HG02763 (cell line): ENCODE results near the gene GSTM1.
A peak's percentile ranks its signal among the peaks of the same experiment; 100 is the strongest.
"Not testable (repeated sequence)": the region's sequence is repeated elsewhere in the genome, so short reads cannot be mapped to it uniquely, and the experiment has no call there.

ENCODE experiments used
- ATAC-seq: cut with Tn5 transposase; IDR thresholded peaks from one replicate; pipeline ENCODE4 v1.9.1; 2021; ENCODE audit warnings: mild to moderate bottlenecking, moderate library complexity; ENCODE audit not compliant: unreplicated experiment

GSTM1 gene

GRCh38 chr1:109659997-109660690 is 27.5 kb upstream of the GSTM1 start:
- ATAC-seq, result no peak

GRCh38 chr1:109660691-109661026 is 27.0 kb upstream of the GSTM1 start:
- ATAC-seq, result not testable (repeated sequence)

GRCh38 chr1:109661391-109661790 is 26.2 kb upstream of the GSTM1 start:
- no peak for ATAC-seq

GRCh38 chr1:109664671-109665070 is 22.9 kb upstream of the GSTM1 start:
- ATAC-seq, result no peak

- peak; percentile 92 for ATAC-seq
Observed at GRCh38 chr1:109667452-109668122, 20.0 kb upstream of the GSTM1 start, which contains the start of gene GSTM2. Gene GSTM2, plus strand, starts transcription at chr1:109668057. Its CDS starts 59 bp downstream, at chr1:109668116.

- ATAC-seq, result no peak
Observed at GRCh38 chr1:109668123-109668775, 19.4 kb upstream of the GSTM1 start.

- ATAC-seq, result no peak
Observed at GRCh38 chr1:109669246-109669948, 18.2 kb upstream of the GSTM1 start.

GRCh38 chr1:109669949-109670302 is 17.7 kb upstream of the GSTM1 start:
- not testable (repeated sequence) for ATAC-seq

GRCh38 chr1:109671067-109671466 is 16.6 kb upstream of the GSTM1 start:
- ATAC-seq, result no peak

- not testable (repeated sequence) for ATAC-seq
Observed at GRCh38 chr1:109673861-109674260, 13.8 kb upstream of the GSTM1 start.

GRCh38 chr1:109676683-109677381 is 10.8 kb upstream of the GSTM1 start:
- ATAC-seq, result not testable (repeated sequence)

GRCh38 chr1:109677459-109677858 is 10.2 kb upstream of the GSTM1 start:
- ATAC-seq, result no peak

- ATAC-seq, result not testable (repeated sequence)
Observed at GRCh38 chr1:109678637-109679036, 9.0 kb upstream of the GSTM1 start.

- not testable (repeated sequence) for ATAC-seq
Observed at GRCh38 chr1:109684777-109685176, 2.8 kb upstream of the GSTM1 start.

- ATAC-seq, result not testable (repeated sequence)
Observed at GRCh38 chr1:109685399-109685798, 2.2 kb upstream of the GSTM1 start.

GRCh38 chr1:109685890-109686289 is 1.7 kb upstream of the GSTM1 start:
- not testable (repeated sequence) for ATAC-seq

- not testable (repeated sequence) for ATAC-seq
Observed at GRCh38 chr1:109687109-109687508, 508 bp upstream of the GSTM1 start.

GRCh38 chr1:109689844-109690405 is 2.3 kb downstream of the GSTM1 start:
- no peak for ATAC-seq

GRCh38 chr1:109691759-109692158 is 4.1 kb downstream of the GSTM1 start:
- no peak for ATAC-seq

GRCh38 chr1:109694400-109694799 is 6.8 kb downstream of the GSTM1 start:
- ATAC-seq, result not testable (repeated sequence)
